Neural progenitor cell (in vitro differentiated cells): ENCODE data around the gene UFSP1. TPM values are rescaled to one million over a fixed set of nuclear protein-coding genes. Genes with fewer than 3 reads are reported as not detected.

Experiments
- DNase-seq: peaks from one replicate; pipeline ENCODE4 v3.0.0-alpha.2; 2016; ENCODE audit warnings: low spot score
- H2AFZ ChIP-seq: fragments of 200-600 bp; sonication (generic); replicated peaks from 2 replicates; pipeline ENCODE4 v1.6.1; 2016; ENCODE audit warnings: antibody characterized with exemption
- H3F3A ChIP-seq: fragments of 200-600 bp; sonication (generic); 2 replicates; pipeline ENCODE4 v1.6.1; 2016; ENCODE audit warnings: antibody characterized with exemption, low read depth
- H3K27ac ChIP-seq: fragments of 200-600 bp; sonication (generic); 2 replicates; pipeline ENCODE4 v1.5.1; 2016; ENCODE audit warnings: mild to moderate bottlenecking
- H3K27me3 ChIP-seq: fragments of 200-600 bp; sonication (generic); 2 replicates; pipeline ENCODE4 v1.6.1; 2016; ENCODE audit warnings: mild to moderate bottlenecking, moderate library complexity
- H3K36me3 ChIP-seq: fragments of 200-600 bp; sonication (generic); 2 replicates; pipeline ENCODE4 v1.5.1; 2016
- H3K4me1 ChIP-seq: fragments of 200-600 bp; sonication (generic); 2 replicates; pipeline ENCODE4 v1.6.1; 2016; ENCODE audit warnings: mixed run types
- H3K4me2 ChIP-seq: fragments of 200-600 bp; sonication (generic); 2 replicates; pipeline ENCODE4 v1.6.1; 2016
- H3K4me3 ChIP-seq: fragments of 200-600 bp; sonication (generic); 2 replicates; pipeline ENCODE4 v1.5.1; 2016
- H3K79me2 ChIP-seq: fragments of 200-600 bp; sonication (generic); 2 replicates; pipeline ENCODE4 v1.6.1; 2016; ENCODE audit warnings: low read depth
- H3K9ac ChIP-seq: fragments of 200-600 bp; sonication (generic); 2 replicates; pipeline ENCODE4 v1.6.1; 2016
- H3K9me3 ChIP-seq: fragments of 200-600 bp; sonication (generic); 2 replicates; pipeline ENCODE4 v1.5.1; 2016; ENCODE audit warnings: low read depth
- H4K20me1 ChIP-seq: fragments of 200-600 bp; sonication (generic); 2 replicates; pipeline ENCODE4 v1.6.1; 2016; ENCODE audit warnings: low read depth
- H3K27ac Mint-ChIP-seq: 3 replicates; pipeline ENCODE4 v1.8.0; 2021; ENCODE audit warnings: mixed read lengths
- H3K27me3 Mint-ChIP-seq: 2 replicates; pipeline ENCODE4 v1.8.0; 2022; ENCODE audit warnings: low read depth, mild to moderate bottlenecking, inconsistent platforms, moderate library complexity, mixed read lengths; ENCODE audit not compliant: insufficient read depth
- H3K36me3 Mint-ChIP-seq: 3 replicates; pipeline ENCODE4 v1.8.0; 2021; ENCODE audit warnings: mixed read lengths
- H3K4me1 Mint-ChIP-seq: 3 replicates; pipeline ENCODE4 v1.8.0; 2021; ENCODE audit warnings: mixed read lengths
- H3K4me3 Mint-ChIP-seq: 3 replicates; pipeline ENCODE4 v1.8.0; 2021; ENCODE audit warnings: mild to moderate bottlenecking, moderate library complexity, mixed read lengths
- H3K9me3 Mint-ChIP-seq: 3 replicates; pipeline ENCODE4 v1.8.0; 2020; ENCODE audit warnings: mixed read lengths
- CTCF ChIP-seq: fragments of 200-600 bp; sonication (generic); IDR thresholded peaks from 2 replicates; pipeline ENCODE4 v1.5.1; 2017; ENCODE audit warnings: antibody characterized with exemption, mild to moderate bottlenecking
- EZH2 ChIP-seq: fragments of 200-600 bp; sonication (generic); IDR thresholded peaks from 2 replicates; pipeline ENCODE4 v1.6.1; 2017; ENCODE audit warnings: antibody characterized with exemption, mild to moderate bottlenecking, moderate library complexity
- EZH2phosphoT487 ChIP-seq: fragments of 200-600 bp; sonication (generic); IDR thresholded peaks from 2 replicates; pipeline ENCODE4 v1.6.1; 2017; ENCODE audit warnings: antibody characterized with exemption
- microRNA-seq: library from miRNA; unstranded; fragments of <30 nt; microRNA quantifications from one replicate; pipeline ENCODE4, GENCODE V29; 2016
- small RNA-seq: library from RNA; depleted of rRNA; stranded (forward); fragments of <200 nt; gene quantifications from one replicate; pipeline ENCODE3, GENCODE V24; 2015
- total RNA-seq: library from RNA; depleted of rRNA; stranded (reverse); fragments of >200 nt; gene quantifications from 2 replicates; pipeline ENCODE4 v1.2.3, GENCODE V29; 2015; ENCODE audit warnings: low replicate concordance

Gene UFSP1
- total RNA-seq, 1 donor from 2014 or later = not detected

DNA sequence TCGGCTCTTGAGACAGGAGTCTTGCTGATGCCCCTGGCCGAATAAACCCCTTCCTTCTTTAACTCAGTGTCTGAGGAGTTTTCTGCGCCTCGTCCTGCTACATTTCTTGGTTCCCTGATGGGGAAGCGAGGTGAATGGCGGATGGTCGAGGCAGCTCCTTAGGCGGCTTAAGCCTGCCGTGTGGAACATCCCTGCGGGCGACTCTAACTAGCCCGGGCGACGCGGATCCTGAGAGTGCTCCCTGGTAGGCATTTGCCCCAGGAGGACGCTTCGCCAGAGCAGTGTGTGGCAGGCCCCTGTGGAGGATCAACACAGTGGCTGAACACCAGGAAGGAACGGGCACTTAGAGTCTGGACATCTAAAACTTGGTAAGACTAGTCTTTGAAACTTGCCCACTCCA is 50.2 kb downstream of the UFSP1 start:
- H3K4me1 Mint-ChIP-seq = peaks cover 36% of the 10 kb centered on the region
- Histone ChIP-seq H3K4me2 (no peak overlapping the region), H3K27ac (no peak overlapping the region), H3K9ac (no peak overlapping the region), H3K4me1 (peaks cover 25% of the 10 kb centered on the region), H3K79me2 (no peaks in the 10 kb centered on the region), H3K36me3 (no peaks in the 10 kb centered on the region), H2AFZ (no peak overlapping the region), H3K27me3 (no peaks in the 10 kb centered on the region), H4K20me1 (no peaks in the 10 kb centered on the region), H3K4me3 (no peak overlapping the region), H3K9me3 (no peaks in the 10 kb centered on the region), H3F3A (peaks cover 50% of the 10 kb centered on the region)
- peaks cover under 1% of the 10 kb centered on the region for H3K27me3 Mint-ChIP-seq
- DNase-seq = no peak
- no peak for TF ChIP-seq CTCF
- no peak for TF ChIP-seq EZH2phosphoT487
- TF ChIP-seq EZH2 = no peak
- H3K4me3 Mint-ChIP-seq = no peak overlapping the region
- no peaks in the 10 kb centered on the region for H3K36me3 Mint-ChIP-seq
- no peaks in the 10 kb centered on the region for H3K9me3 Mint-ChIP-seq
- no peak overlapping the region for H3K27ac Mint-ChIP-seq

Small RNA genes within 50 kb of the gene (microRNA-seq; reads per million reads assigned to microRNA genes)
- gene MIR6875 = not detected

Small RNA genes within 50 kb of the gene (small RNA-seq; reads per million reads assigned to genes)
- gene RN7SL549P = not detected
- gene RPS29P15 = not detected

Other genes starting within 250 kb of the UFSP1 start
- 0.34 and 1.9 TPM in 2 replicates for gene TFR2, start 248.2 kb downstream of the UFSP1 start, total RNA-seq
- gene ACTL6B, start 233.3 kb downstream of the UFSP1 start, total RNA-seq = not detected in 2 replicates
- 54.3 and 110 TPM in 2 replicates for gene GNB2, start 216.0 kb downstream of the UFSP1 start, total RNA-seq
- 24.2 and 64.5 TPM in 2 replicates for gene GIGYF1, start 195.5 kb downstream of the UFSP1 start, total RNA-seq
- gene POP7, start 183.6 kb downstream of the UFSP1 start, total RNA-seq = 19.4 and 55.1 TPM in 2 replicates
- gene EPO, start 169.2 kb downstream of the UFSP1 start, total RNA-seq = 0.09 and 0.58 TPM in 2 replicates
- gene ZAN, start 156.1 kb downstream of the UFSP1 start, total RNA-seq = 0.03 TPM in 1 of 2 replicates, not detected in the other
- 66.5 and 106 TPM in 2 replicates for gene EPHB4, start 62.2 kb downstream of the UFSP1 start, total RNA-seq
- gene SLC12A9, start 37.0 kb downstream of the UFSP1 start, total RNA-seq = 3.5 and 18.6 TPM in 2 replicates
- 14.9 and 49.5 TPM in 2 replicates for gene TRIP6, start 22.3 kb downstream of the UFSP1 start, total RNA-seq
- gene SRRT, start 14.6 kb downstream of the UFSP1 start, total RNA-seq = 60.4 and 108 TPM in 2 replicates
- gene ACHE, start 6.2 kb upstream of the UFSP1 start, total RNA-seq = 0.90 TPM in 1 of 2 replicates, not detected in the other
- gene MUC3A, start 59.8 kb upstream of the UFSP1 start, total RNA-seq = 0.15 and 0.80 TPM in 2 replicates
- gene MUC12, start 79.8 kb upstream of the UFSP1 start, total RNA-seq = 4.2 TPM in 1 of 2 replicates, not detected in the other
- gene MUC17, start 130.4 kb upstream of the UFSP1 start, total RNA-seq = under 0.01 TPM in 1 of 2 replicates, not detected in the other
- 1.4 and 2.3 TPM in 2 replicates for gene TRIM56, start 195.8 kb upstream of the UFSP1 start, total RNA-seq
- gene SERPINE1, start 237.4 kb upstream of the UFSP1 start, total RNA-seq = 0.03 TPM in 1 of 2 replicates, not detected in the other